ENCODE data around the gene DENND1B. TPM values are rescaled to one million over a fixed set of nuclear protein-coding genes. Genes with fewer than 3 reads are reported as not detected.

DENND1B gene
- total and polyA plus RNA-seq, 2 of the 13 experiments (the other 11 are each of a cell fraction or from before 2014, with no cell fraction given): 2.6 to 5.7 TPM

DNA sequence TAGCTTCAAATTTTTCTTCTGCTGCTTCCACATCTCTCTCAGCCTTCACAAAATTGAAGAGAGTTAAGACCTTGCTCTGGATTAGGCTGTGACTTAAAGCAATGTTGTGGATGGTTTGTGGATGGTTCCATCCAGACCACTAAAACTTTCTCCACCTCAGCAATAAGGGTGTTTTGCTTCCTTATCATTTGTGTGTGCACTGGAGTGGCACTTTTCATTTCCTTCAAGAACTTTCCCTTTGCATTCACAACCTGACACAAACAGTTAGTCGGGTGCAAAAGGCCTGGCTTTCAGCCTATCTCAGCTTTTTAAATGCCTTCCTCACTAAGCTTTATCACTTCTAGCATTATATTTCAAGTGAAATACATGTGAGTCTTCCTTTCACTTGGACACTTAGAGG, 30.3 kb downstream of the DENND1B start:
- Histone ChIP-seq H2AFZ (ENCODE audit: low read length) (no peak overlapping the region), H3K4me3 (replicated peaks in 1 of 3; ENCODE audit: insufficient read depth in 1 of 3, low read depth in 2 of 3, low read length in 3 of 3) (no peak overlapping the region), H3K4me1 (ENCODE audit: insufficient read depth, low read length) (peaks cover 10% of the 10 kb centered on the region), H3K79me2 (ENCODE audit: insufficient read depth, low read length) (no peaks in the 10 kb centered on the region), H3K9ac (ENCODE audit: insufficient read depth, low read depth, low read length) (no peak overlapping the region), H3K36me3 (replicated peaks in 1 of 2; ENCODE audit: control insufficient read depth in 1 of 2, insufficient read depth in 2 of 2, low read length in 2 of 2) (no peaks in the 10 kb centered on the region), H4K20me1 (ENCODE audit: insufficient read depth, low read length) (no peaks in the 10 kb centered on the region), H3K27ac (ENCODE audit: extremely low read length, insufficient read depth, low read length) (no peak overlapping the region), H3K27me3 (ENCODE audit: control insufficient read depth in 1 of 2, insufficient read depth in 2 of 2, low read length in 2 of 2) (no peaks in the 10 kb centered on the region), H3K9me3 (ENCODE audit: low read length) (no peaks in the 10 kb centered on the region), H3K4me2 (ENCODE audit: low read depth, low read length) (no peak overlapping the region)
- intact Hi-C loops (cut with micrococcal nuclease; ENCODE audit: unreplicated experiment): no loop called here
- TF ChIP-seq SATB2 (CRISPR knock-in tag; IDR thresholded peaks at IDR 0.05) (no peak), HDAC1 (CRISPR knock-in tag; IDR thresholded peaks at IDR 0.05) (no peak), TBL1XR1 (IDR thresholded peaks at IDR 0.05; ENCODE audit: borderline replicate concordance, low read length, partially characterized antibody) (no peak), IRF2 (CRISPR knock-in tag; IDR thresholded peaks at IDR 0.05) (no peak), HIVEP1 (CRISPR knock-in tag; IDR thresholded peaks at IDR 0.05) (no peak), HMGA1 (CRISPR knock-in tag; conservative IDR thresholded peaks at IDR 0.05) (no peak), ASH2L (IDR thresholded peaks at IDR 0.05; ENCODE audit: insufficient read length, low read depth, low read length) (no peak)
- TF ChIP-seq, protein P1, sequence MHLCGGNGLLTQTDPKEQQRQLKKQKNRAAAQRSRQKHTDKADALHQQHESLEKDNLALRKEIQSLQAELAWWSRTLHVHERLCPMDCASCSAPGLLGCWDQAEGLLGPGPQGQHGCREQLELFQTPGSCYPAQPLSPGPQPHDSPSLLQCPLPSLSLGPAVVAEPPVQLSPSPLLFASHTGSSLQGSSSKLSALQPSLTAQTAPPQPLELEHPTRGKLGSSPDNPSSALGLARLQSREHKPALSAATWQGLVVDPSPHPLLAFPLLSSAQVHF (CRISPR knock-in tag; IDR thresholded peaks at IDR 0.05): no peak
- TF ChIP-seq, protein P2, sequence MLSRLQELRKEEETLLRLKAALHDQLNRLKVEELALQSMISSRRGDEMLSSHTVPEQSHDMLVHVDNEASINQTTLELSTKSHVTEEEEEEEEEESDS (CRISPR knock-in tag; IDR thresholded peaks at IDR 0.05; ENCODE audit: borderline replicate concordance): no peak
- TF ChIP-seq, protein P3, sequence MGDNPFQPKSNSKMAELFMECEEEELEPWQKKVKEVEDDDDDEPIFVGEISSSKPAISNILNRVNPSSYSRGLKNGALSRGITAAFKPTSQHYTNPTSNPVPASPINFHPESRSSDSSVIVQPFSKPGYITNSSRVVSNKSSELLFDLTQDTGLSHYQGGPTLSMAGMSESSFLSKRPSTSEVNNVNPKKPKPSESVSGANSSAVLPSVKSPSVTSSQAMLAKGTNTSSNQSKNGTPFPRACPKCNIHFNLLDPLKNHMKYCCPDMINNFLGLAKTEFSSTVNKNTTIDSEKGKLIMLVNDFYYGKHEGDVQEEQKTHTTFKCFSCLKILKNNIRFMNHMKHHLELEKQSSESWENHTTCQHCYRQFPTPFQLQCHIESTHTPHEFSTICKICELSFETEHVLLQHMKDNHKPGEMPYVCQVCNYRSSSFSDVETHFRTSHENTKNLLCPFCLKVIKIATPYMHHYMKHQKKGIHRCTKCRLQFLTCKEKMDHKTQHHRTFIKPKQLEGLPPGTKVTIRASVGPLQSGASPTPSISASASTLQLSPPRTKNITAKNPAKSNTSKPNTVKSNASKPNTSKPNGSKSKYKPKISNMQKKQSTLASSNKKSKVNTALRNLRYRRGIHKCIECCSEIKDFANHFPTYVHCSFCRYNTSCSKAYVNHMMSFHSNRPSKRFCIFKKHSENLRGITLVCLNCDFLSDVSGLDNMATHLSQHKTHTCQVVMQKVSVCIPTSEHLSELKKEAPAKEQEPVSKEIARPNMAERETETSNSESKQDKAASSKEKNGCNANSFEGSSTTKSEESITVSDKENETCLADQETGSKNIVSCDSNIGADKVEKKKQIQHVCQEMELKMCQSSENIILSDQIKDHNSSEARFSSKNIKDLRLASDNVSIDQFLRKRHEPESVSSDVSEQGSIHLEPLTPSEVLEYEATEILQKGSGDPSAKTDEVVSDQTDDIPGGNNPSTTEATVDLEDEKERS (CRISPR knock-in tag; IDR thresholded peaks at IDR 0.05): no peak
- ChIA-PET POLR2A (no interaction called here), CTCF (ENCODE audit: low intra/inter-chr PET ratio, low total read pairs) (no interaction called here)
- ATAC-seq: no peak
- no TSS peak for BruUV-seq (replicated peaks)
- WGBS (ENCODE audit: low lambda C conversion rate): 86% methylated on average over 1 of the region's 1 CpG
- DNase-seq (ENCODE audit: low spot score): no peak
- no peak for FAIRE-seq
- in situ Hi-C loops (cut with HindIII; ENCODE audit: extremely low pct_ligation_motif_present, low pct_unique_long_range_greater_than_20kb): no loop called here
